GM06990 (cell line): Measurements from ENCODE around the gene EPN3.

Experiments used
- DNase-seq: peaks from one replicate; pipeline ENCODE4 v3.0.0-alpha.2; 2011; ENCODE audit not compliant: insufficient read length; ENCODE audit errors: extremely low read depth
- H3K27me3 ChIP-seq: replicated peaks from 2 replicates; pipeline ENCODE4 v1.6.0; 2011; ENCODE audit warnings: low read length; ENCODE audit not compliant: control insufficient read depth, insufficient read depth
- H3K36me3 ChIP-seq: 2 replicates; pipeline ENCODE4 v1.5.1; 2011; ENCODE audit warnings: low read length; ENCODE audit not compliant: control insufficient read depth, insufficient read depth
- H3K4me3 ChIP-seq: replicated peaks from 2 replicates; pipeline ENCODE4 v1.5.1; 2011; ENCODE audit warnings: low read depth, mild to moderate bottlenecking, control low read depth, low read length
- TF ChIP-seq, protein P1 (sequence below): IDR thresholded peaks from 2 replicates; pipeline ENCODE4 v1.5.1; 2011; ENCODE audit warnings: low read length, control low read depth, mild to moderate bottlenecking, inconsistent platforms; ENCODE audit not compliant: insufficient read depth, poor library complexity, severe bottlenecking

Gene EPN3

DNA sequence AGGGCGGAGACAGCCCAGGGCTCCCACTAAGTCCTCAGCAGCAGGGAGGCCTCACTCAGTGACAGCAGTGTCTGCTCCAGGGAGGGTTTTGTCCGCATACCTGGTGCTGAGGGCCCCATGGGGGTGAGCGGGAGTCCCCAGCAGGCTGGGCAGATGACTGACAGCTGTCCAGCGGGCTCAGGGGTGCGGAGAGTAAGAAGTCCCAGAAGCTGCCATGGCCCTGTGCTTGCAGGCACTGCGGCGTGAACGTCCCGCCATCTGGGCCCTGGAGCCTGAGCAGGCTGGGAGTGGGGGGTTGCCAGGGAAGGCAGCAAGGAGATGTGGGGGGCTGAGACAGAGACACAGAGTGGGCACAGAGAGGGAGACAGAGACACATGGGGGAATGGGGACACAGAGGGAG lies 48.1 kb downstream of the EPN3 start:
- Histone ChIP-seq H3K4me3 (no peak overlapping the region), H3K36me3 (no peaks in the 10 kb centered on the region), H3K27me3 (no peaks in the 10 kb centered on the region; the same call in none of the 2 replicates)
- TF ChIP-seq, protein P1, sequence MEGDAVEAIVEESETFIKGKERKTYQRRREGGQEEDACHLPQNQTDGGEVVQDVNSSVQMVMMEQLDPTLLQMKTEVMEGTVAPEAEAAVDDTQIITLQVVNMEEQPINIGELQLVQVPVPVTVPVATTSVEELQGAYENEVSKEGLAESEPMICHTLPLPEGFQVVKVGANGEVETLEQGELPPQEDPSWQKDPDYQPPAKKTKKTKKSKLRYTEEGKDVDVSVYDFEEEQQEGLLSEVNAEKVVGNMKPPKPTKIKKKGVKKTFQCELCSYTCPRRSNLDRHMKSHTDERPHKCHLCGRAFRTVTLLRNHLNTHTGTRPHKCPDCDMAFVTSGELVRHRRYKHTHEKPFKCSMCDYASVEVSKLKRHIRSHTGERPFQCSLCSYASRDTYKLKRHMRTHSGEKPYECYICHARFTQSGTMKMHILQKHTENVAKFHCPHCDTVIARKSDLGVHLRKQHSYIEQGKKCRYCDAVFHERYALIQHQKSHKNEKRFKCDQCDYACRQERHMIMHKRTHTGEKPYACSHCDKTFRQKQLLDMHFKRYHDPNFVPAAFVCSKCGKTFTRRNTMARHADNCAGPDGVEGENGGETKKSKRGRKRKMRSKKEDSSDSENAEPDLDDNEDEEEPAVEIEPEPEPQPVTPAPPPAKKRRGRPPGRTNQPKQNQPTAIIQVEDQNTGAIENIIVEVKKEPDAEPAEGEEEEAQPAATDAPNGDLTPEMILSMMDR, result no peak
- DNase-seq, result no peak

DNA sequence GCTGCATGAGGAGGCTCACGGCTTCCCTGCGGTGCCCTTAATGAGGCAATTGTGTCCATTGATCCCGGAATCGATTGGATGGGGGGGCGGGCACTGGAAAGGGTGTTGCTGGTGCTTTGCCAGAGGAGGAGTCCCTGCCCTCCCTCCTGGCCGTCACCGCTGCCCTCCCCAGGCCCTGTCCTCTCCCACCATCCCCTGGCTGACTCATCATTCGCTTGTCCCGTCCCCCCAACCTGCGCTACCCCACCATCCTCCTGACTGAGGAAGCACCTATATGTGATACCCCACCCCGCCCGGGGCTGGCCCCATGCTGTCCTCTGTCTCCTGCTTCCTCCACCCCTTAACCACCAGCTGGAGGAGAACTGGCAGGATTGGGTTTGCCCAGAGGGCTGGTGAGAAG lies 48.8 kb downstream of the EPN3 start:
- no peak for DNase-seq
- H3K4me3 ChIP-seq, result no peak overlapping the region
- H3K27me3 ChIP-seq, result no peaks in the 10 kb centered on the region; the same call in none of the 2 replicates
- no peaks in the 10 kb centered on the region for H3K36me3 ChIP-seq
- TF ChIP-seq, protein P1, result no peak

DNA sequence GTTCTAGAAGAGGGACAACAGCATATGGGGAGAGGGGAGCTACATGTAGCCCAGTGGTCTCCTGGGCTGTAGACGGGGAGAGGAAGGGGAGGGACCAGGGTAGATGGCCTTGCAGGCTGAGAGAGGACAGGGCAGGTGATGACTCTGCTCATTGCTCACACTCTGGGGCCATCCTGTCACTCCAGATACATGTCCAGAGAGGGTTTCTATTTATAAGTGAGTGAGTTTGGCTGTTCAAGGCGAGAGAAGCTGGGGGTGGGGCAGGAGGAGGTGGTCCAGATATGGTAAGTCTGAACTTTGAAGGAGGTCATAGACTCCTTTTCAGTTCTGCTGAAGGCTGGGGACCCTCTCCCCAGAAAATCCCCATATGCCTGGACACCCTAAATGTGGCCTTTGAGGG lies 50.2 kb downstream of the EPN3 start:
- H3K4me3 ChIP-seq, result no peak overlapping the region
- DNase-seq, result no peak
- H3K27me3 ChIP-seq, result peaks cover 2% of the 10 kb centered on the region
- TF ChIP-seq, protein P1, result no peak
- no peaks in the 10 kb centered on the region for H3K36me3 ChIP-seq

DNA sequence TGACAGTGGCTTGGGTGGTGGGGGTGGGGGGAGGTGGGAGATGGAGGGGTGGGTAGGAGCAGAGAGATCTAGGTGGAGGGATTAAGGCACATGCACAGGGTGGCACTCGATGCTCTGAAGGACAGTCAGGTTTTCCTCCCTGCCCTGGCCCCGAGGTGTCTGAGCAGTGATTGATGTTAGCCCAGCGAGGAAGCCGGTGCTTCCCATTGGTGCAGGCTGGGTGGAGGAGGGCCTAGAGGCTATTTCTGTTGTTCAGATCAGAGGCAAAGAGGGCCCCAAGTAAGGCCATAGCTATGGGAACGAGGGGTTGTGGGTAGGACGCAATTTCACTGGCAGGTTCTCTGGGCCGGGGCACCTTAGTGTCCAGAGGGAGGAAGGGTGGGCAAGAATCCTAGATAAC lies 51.1 kb downstream of the EPN3 start:
- no peak for DNase-seq
- Histone ChIP-seq H3K36me3 (no peaks in the 10 kb centered on the region), H3K27me3 (peaks cover 2% of the 10 kb centered on the region), H3K4me3 (no peak overlapping the region)
- TF ChIP-seq, protein P1, result no peak

DNA sequence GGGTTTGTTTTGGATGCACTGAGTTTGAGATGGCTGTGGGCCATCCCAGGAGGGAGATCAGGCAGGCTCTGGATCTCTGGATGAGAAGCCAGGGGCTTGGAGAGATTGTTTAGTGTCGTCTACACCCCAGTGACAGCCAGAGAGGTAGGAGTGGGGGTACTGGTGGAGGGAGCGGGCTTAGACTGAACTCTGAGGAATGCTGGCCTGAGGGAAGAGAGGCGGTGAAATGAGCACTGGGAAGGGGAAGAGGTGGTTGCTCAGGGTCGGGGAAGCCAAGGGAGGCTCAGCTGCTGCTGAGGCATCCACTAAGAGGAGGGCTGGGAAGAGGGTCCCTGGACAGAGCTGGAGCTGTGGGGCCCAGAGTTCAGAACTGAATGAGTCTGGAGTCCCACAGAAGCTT lies 51.6 kb downstream of the EPN3 start:
- peaks cover 2% of the 10 kb centered on the region for H3K27me3 ChIP-seq
- no peak overlapping the region for H3K4me3 ChIP-seq
- no peak for DNase-seq
- no peaks in the 10 kb centered on the region for H3K36me3 ChIP-seq
- TF ChIP-seq, protein P1, result no peak

DNA sequence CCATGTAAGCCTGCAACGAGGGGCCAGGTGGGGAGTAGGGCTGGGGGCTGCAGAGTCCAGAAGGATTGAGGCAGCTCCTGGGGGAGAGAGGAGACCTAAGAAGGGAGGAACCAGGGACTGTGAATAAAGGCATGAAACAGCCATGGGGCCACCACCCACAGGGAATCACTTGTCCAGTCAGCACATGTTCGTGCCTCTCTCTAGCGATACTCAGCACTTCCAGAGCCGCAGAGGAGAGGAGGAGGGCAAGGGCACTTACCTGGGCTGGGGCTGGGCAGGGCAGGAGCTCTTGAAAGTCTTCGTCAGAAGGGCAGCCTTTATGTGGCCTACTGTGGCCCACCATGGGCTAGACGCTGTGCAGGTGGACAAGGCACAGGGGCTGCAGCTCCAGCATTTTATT lies 52.2 kb downstream of the EPN3 start:
- peaks cover 2% of the 10 kb centered on the region for H3K27me3 ChIP-seq
- DNase-seq, result no peak
- TF ChIP-seq, protein P1, result no peak

More for the DNA sequence above, 52.2 kb downstream of the EPN3 start:
- no peaks in the 10 kb centered on the region for H3K36me3 ChIP-seq
- no peak overlapping the region for H3K4me3 ChIP-seq
